Suprapubic skin (tissue), 4 donors: ENCODE data around the gene PTGS1. TPM values are rescaled to one million over a fixed set of nuclear protein-coding genes. Genes with fewer than 3 reads are reported as not detected.
"Not testable (repeated sequence)": the region's sequence is repeated elsewhere in the genome, so short reads cannot be mapped to it uniquely, and the experiment has no call there.

ENCODE experiments used
- DNase-seq, 2 donors: peaks; one replicate each; pipeline ENCODE4 v3.0.0-alpha.2; 2019; ENCODE audit warnings: low spot score in 2 of 2
- H3K27ac ChIP-seq: fragments of 200-600 bp; sonication (generic); one replicate; pipeline ENCODE4 v1.5.1; 2019
- H3K27me3 ChIP-seq: fragments of 200-600 bp; sonication (generic); one replicate; pipeline ENCODE4 v1.5.1; 2019
- H3K36me3 ChIP-seq: fragments of 200-600 bp; sonication (generic); one replicate; pipeline ENCODE4 v1.5.1; 2019
- H3K4me1 ChIP-seq: fragments of 200-600 bp; sonication (generic); one replicate; pipeline ENCODE4 v1.5.1; 2019
- H3K4me3 ChIP-seq: fragments of 200-600 bp; sonication (generic); one replicate; pipeline ENCODE4 v1.5.1; 2019; ENCODE audit warnings: mild to moderate bottlenecking
- H3K9me3 ChIP-seq: fragments of 200-600 bp; sonication (generic); one replicate; pipeline ENCODE4 v1.5.1; 2019
- EP300 ChIP-seq: sonication (generic); formaldehyde crosslinking; IDR thresholded peaks from one replicate; pipeline ENCODE4 v1.6.1; 2017; ENCODE audit warnings: antibody characterized with exemption
- POLR2A ChIP-seq, 2 donors: fragments of 450-650 bp; IDR thresholded peaks; one replicate each; pipeline ENCODE4 v1.6.1; 2017; ENCODE audit warnings: antibody characterized with exemption in 2 of 2, mild to moderate bottlenecking in 2 of 2, moderate library complexity in 2 of 2
- POLR2AphosphoS5 ChIP-seq, 3 donors: sonication (generic); formaldehyde crosslinking; IDR thresholded peaks; one replicate each; pipeline ENCODE4 v1.6.1; 2017; ENCODE audit warnings: antibody characterized with exemption in 3 of 3
- WGBS: methylation state at CpG from one replicate; pipeline ENCODE4 v1.1.5; 2018; 5-methylcytosine and 5-hydroxymethylcytosine counted together
- total RNA-seq, 4 donors: library from RNA; depleted of rRNA; stranded (reverse); fragments of >200 nt; gene quantifications; one replicate each; pipeline ENCODE4 v1.1.0, GENCODE V29; 2016
- TF ChIP-seq, protein P1 (sequence below), 2 donors: fragments of 200-600 bp in 1 of 2; fragments of 450-650 bp in 1 of 2; sonication (generic) in 1 of 2; IDR thresholded peaks; one replicate each; pipeline ENCODE4 v1.5.1; 2016 to 2019; ENCODE audit warnings: antibody characterized with exemption in 2 of 2, mild to moderate bottlenecking in 1 of 2, moderate library complexity in 1 of 2

Gene PTGS1
- 100 to 1,000 TPM in 1 of 4 donors, 10 to 100 TPM in 3; 64.3 to 124 (median 73.1) TPM for total RNA-seq

GRCh38 chr9:122370869-122371755, at the start of gene PTGS1:
Gene PTGS1 (plus strand): TSS chr9:122371024. CDS start chr9:122371085, 61 bp downstream.
- peaks cover 59% of the 10 kb centered on the region for H3K4me1 ChIP-seq
- H3K9me3 ChIP-seq: no peaks in the 10 kb centered on the region
- H3K36me3 ChIP-seq: no peaks in the 10 kb centered on the region
- DNase-seq: no peak
- H3K4me3 ChIP-seq: peak within 1 kb of the TSS; percentile 55
- peak within 1 kb of the TSS; percentile 63 for H3K27ac ChIP-seq
- 14% methylated on average over 25 of the region's 39 CpGs for WGBS
- TF ChIP-seq EP300 (no peak), POLR2A (IDR thresholded peaks at IDR 0.05) (no peak), POLR2AphosphoS5 (IDR thresholded peaks at IDR 0.05) (no peak)
- TF ChIP-seq, protein P1, sequence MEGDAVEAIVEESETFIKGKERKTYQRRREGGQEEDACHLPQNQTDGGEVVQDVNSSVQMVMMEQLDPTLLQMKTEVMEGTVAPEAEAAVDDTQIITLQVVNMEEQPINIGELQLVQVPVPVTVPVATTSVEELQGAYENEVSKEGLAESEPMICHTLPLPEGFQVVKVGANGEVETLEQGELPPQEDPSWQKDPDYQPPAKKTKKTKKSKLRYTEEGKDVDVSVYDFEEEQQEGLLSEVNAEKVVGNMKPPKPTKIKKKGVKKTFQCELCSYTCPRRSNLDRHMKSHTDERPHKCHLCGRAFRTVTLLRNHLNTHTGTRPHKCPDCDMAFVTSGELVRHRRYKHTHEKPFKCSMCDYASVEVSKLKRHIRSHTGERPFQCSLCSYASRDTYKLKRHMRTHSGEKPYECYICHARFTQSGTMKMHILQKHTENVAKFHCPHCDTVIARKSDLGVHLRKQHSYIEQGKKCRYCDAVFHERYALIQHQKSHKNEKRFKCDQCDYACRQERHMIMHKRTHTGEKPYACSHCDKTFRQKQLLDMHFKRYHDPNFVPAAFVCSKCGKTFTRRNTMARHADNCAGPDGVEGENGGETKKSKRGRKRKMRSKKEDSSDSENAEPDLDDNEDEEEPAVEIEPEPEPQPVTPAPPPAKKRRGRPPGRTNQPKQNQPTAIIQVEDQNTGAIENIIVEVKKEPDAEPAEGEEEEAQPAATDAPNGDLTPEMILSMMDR (IDR thresholded peaks at IDR 0.05): no peak
- no peaks in the 10 kb centered on the region for H3K27me3 ChIP-seq

DNA sequence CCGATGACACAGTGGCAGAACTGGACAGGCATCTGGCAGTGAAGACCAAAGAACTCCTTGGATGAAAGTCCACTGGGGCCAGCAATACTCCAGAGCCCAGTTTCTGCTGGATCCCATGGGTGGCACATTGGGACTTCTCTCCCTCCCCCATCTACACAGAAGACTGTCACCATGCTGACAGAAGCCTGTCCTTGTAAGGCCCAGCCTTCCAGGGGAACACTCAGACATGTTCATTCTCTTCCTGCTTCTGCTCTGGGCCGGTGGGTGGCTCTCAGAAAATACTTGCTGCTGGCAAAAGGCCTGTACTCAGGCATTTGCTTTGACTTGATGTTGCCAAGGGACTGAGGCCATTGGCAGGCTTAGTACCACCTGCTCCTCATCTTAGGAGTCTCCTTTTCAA, 48.3 kb upstream of the PTGS1 start:
- WGBS: 79% methylated on average over 2 of the region's 2 CpGs
- H3K36me3 ChIP-seq: peaks cover 49% of the 10 kb centered on the region
- H3K9me3 ChIP-seq: no peaks in the 10 kb centered on the region
- no peak overlapping the region for H3K4me3 ChIP-seq
- no peak overlapping the region for H3K27ac ChIP-seq
- H3K27me3 ChIP-seq: no peaks in the 10 kb centered on the region
- H3K4me1 ChIP-seq: no peaks in the 10 kb centered on the region
- no peak for DNase-seq
- TF ChIP-seq POLR2A (IDR thresholded peaks at IDR 0.05): no peak
- TF ChIP-seq, protein P1 (IDR thresholded peaks at IDR 0.05): no peak
- TF ChIP-seq EP300: no peak
- no peak for TF ChIP-seq POLR2AphosphoS5 (IDR thresholded peaks at IDR 0.05)

DNA sequence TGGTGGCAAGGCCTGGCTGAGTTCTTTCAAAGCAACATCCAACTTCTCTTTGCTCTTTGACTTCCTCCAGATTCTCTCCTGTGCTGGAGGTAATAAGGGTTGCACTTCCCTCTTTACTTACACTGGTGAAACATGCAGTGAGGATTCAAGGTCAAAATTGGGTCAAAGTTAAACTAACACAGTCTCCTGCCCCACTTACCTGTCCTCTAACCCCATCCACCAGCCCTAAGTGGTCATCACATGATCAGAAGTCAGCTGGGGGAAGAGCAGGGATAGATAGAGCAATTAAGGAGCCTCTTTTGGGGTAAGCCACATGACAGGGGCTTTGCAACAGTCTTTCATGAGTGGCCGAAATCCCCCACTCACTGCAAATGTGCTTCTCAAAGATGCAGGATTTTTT, 46.2 kb upstream of the PTGS1 start:
- H3K4me1 ChIP-seq, H3K27me3 ChIP-seq, DNase-seq, H3K9me3 ChIP-seq, H3K27ac ChIP-seq, H3K4me3 ChIP-seq: not testable (repeated sequence)
- WGBS: 80% methylated on average over 1 of the region's 1 CpG
- H3K36me3 ChIP-seq: peaks cover 54% of the 10 kb centered on the region

DNA sequence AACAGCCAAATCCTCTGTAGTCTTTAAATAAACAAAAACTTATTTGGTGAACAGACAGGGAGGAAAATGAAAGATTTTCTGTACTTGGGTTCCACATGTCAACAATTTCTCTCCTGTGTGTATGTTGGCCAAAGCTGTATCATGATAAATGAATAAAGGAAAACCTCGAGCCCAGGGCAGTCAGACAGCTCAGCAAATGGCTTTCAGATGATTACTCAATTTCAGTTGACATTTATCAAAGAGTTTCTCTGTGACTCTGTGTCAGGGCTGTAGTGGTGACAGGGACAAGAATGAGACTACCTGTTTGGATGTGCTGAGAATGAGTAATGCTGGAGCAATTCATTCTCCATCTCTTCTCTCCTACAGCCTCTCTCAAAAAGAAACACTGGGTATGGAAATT, 45.7 kb upstream of the PTGS1 start:
- Histone ChIP-seq H3K4me1 (no peaks in the 10 kb centered on the region), H3K36me3 (peaks cover 56% of the 10 kb centered on the region), H3K27ac (no peak overlapping the region), H3K4me3 (no peak overlapping the region), H3K9me3 (no peaks in the 10 kb centered on the region), H3K27me3 (no peaks in the 10 kb centered on the region)
- no peak for DNase-seq
- WGBS: 35% methylated on average over 1 of the region's 1 CpG
- TF ChIP-seq POLR2A (IDR thresholded peaks at IDR 0.05) (no peak), EP300 (no peak), POLR2AphosphoS5 (IDR thresholded peaks at IDR 0.05) (no peak)
- TF ChIP-seq, protein P1 (IDR thresholded peaks at IDR 0.05): no peak

GRCh38 chr9:122327175-122327574, 43.6 kb upstream of the PTGS1 start:
- Histone ChIP-seq H3K4me3 (no peak overlapping the region), H3K27me3 (no peaks in the 10 kb centered on the region), H3K36me3 (peaks cover 46% of the 10 kb centered on the region), H3K4me1 (no peaks in the 10 kb centered on the region), H3K27ac (no peak overlapping the region), H3K9me3 (no peaks in the 10 kb centered on the region)
- TF ChIP-seq POLR2AphosphoS5 (IDR thresholded peaks at IDR 0.05) (no peak), EP300 (no peak), POLR2A (IDR thresholded peaks at IDR 0.05) (no peak)
- TF ChIP-seq, protein P1 (IDR thresholded peaks at IDR 0.05): no peak
- 94% methylated on average over 2 of the region's 2 CpGs for WGBS
- DNase-seq: no peak
